Inflammatory macrophage treated with lipopolysaccharide for 4 hours (primary cell): Measurements from ENCODE around the gene PLXNC1.

Source experiments
- DNase-seq: peaks from one replicate; pipeline ENCODE4 v3.0.0-alpha.2; 2020

Gene PLXNC1

DNA sequence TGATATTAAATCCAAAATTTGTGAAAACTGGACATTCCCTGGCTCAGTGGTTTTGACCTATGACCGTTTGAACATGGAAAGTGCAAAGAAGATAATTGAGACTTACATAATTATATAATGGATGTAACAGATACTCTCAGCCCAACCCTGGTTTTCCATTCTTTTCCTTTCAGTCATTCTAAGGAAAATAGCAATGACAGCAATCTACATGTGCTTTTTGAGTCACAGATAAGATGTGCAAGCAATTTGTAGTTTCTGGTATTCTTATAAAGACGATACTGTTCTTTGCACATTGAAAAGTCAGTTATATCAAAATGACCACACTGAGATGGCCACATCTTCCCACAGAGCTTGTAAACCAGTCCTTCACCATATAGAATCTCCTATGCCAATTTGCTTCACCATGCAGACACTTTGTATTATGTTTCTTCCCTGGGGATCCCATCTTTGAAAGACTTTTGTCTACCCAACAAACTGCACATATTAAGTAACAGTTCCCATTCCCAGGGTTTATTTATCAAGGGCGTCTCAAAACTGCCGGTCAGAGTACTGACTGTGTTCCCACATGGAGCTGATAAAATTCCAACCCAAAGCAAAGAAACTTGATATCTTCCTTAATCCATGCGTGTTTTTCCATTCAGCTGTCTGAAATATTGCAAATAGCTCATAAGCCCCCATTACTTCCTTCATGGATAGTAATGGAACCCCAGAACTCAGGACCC is 34.8 kb downstream of the PLXNC1 start:
- no peak for DNase-seq

DNA sequence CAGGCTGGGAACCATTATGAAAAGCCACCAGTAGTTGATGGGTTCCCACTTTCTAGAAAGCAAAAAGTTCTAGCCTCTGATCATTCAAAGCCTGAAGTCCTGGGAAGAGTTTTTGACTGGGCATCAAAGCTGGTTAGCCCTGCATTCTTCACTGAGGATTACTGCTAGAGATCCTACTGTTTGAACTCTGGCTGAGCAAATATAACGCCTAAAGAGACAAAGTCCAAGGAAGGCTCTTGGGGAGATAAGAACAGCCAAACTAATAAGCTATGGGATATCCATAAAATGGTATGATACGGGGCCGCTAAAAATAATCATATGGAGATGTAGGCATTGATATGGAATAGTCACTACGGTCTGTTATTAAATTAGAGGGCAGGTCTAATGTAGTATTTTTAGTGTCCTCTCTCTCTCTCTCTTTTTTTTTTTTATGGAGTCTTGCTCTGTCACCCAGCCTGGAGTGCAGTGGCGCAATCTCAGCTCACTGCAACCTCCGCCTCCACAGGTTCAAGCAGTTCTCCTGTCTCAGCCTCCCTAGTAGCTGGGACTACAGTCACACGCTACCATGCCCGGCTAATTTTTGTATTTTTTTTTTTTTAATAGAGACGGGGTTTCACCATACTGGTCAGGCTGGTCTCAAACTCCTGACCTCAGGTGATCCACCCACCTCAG is 35.5 kb downstream of the PLXNC1 start:
- DNase-seq = no peak

DNA sequence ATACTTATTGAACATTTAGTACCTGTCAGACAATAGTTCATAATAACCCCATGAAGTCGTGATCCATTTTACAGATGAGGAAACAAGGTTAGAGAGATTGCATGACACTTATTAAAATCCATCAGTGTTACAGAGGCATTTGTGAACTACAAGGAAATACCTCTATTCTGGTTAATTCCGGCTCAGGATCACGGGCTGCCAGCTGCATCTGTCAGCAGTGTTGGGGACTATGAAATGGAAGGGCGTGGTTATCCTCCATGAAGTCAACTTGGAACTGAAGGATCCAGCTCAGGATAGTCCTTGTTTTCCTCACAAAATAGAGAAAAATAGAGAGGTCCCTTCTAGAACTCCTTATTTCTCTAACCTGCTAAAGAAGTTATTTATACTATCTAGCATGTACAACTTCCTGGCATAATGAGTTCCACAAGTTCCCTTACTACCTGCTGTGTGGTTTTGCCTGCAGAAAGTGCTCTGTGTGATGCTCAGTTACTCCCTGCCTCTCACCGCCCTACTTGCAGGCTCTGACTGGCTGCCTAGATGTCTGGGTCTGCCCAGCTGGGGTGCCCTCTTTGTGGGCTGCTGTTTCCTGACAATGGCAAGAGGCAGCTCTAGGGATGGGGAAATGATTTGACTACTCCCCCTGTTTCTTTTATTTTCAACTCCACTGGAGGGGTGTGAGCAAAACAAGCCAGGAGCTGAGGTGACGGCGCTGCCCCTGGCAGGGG is 36.8 kb downstream of the PLXNC1 start:
- no peak for DNase-seq

DNA sequence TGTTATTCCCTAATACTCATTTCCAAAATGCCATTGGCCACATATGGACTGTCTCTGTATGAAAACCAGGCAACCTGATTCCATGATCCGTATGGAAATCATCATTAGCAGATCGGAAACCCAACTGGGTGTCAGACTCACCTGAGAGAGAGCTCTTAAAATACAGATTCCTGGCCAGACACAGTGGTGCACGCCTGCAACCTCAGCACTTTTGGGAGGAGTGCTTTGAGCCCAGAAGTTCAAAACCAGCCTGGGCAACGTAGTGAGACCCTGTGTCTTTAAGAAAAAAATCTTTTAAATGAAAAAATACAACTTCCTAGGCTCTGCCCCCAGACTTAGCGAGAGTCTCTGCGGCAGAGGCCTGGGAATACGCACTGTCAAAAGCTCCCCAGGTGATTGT is 37.4 kb downstream of the PLXNC1 start:
- DNase-seq = no peak

DNA sequence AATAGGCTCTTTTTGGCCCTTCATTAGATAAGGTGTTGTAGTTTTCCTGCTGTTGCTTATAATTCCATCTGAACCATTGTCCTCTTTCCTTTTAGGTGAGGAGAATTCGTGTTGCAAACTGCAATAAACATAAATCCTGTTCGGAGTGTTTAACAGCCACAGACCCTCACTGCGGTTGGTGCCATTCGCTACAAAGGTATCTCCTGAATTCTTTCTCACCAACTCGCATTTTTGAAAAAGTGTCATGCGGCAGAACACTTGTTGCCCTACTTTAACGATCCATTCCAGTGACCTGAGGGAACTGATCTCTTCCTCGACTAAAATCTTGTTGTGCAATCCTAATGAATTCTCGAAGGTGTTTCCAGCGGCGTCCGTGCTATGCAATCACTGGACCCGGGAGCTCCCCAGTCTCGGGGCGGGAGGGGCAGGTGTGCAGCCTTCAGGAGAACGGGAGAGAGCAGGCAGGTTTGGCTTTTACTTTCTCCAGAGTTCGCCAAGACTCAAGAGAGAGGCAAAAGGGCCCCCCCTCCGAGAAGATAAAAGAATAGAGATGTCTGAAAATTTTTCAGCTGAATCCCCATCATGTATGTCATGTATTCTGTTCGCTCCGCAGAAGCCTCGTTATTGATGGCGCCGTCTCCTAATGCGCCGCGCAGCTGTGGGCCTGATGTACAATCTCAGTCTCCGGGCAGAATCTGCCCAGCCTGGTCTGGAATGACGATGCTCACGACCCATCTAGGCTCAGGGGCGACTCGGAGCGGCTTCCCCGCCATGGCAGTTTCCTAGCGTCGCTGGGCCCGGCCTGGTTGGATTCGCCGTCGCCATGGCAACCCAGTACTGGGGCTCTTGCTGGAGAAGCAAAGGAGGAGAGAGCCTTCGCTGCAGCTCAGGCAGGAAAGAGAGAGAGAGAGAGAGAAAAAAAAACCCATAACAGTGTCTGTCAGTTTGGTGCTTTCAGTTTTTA is 38.2 kb downstream of the PLXNC1 start:
- DNase-seq = no peak

DNA sequence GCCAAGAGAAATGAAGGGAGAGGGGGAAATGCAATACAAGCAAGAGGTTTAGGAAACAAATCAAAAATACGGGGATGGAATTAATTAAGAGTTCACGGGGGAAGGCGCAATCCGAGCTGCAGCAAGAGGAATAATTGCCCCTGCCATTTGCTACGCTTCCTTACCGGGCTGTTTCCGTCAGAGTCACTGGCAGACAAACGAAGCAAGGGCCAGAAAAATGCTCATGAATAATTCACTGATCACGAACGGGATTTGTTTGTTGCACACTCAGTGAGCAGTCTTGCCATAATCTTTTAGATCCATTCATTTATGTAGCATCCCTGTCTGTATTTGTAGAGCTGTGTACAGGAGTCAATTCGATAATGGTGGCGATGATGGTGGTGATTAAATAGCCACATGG is 39.0 kb downstream of the PLXNC1 start:
- no peak for DNase-seq

DNA sequence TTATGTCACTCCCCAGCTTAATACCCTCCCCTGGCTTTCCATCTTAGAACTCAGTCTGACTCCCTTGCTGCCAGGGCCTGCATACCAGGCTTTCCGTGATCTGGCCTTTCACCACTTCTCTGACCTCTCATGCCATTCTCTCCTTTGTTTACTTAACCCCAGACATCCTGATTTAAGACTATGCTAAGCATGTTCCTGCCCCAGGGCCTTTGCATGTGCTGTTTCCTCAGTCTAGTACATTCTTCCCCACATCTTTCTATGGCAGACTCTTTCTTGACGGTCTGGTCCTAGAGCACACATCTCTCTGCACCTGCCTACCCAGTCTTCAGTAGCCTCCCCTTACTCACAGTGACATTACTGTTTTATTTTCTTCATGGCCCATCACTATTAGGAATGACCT is 42.2 kb downstream of the PLXNC1 start:
- no peak for DNase-seq

DNA sequence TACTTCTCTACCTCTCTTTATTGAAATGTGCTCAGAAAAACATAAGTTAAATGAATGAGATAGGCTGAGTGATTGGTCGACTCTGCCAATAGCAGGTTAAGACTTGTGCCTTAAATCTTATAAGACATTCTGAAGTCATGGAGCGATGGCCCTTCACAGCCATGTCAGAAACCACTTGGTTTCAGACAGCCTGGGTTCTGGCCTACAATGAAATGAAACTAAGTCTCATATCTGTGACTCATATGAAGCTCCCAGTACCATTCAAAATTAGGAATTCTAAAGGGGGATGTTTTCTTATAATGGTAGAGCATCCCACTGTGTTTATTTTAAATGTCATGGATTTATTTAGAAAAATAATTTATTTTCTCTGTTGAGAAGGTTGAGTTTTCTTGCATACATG is 42.6 kb downstream of the PLXNC1 start:
- no peak for DNase-seq

DNA sequence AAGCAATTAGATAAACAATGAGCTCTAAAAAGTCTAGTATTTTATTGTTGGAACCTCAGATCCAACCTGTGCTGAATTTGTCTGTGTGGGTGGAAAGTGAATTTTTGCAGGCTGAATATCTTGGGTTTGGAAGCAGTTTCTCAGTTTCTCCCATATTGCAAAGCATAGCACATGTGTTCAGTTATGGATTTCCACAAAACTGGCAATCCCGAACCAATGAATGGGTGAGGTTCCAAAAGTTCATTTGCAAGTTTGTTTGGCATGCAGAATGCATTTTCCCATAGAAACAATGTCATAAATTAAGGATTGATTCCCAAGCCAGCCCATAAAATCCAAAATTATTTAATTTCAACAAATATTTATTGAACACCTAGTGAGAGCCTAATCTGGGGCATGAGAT is 43.4 kb downstream of the PLXNC1 start:
- DNase-seq = no peak

DNA sequence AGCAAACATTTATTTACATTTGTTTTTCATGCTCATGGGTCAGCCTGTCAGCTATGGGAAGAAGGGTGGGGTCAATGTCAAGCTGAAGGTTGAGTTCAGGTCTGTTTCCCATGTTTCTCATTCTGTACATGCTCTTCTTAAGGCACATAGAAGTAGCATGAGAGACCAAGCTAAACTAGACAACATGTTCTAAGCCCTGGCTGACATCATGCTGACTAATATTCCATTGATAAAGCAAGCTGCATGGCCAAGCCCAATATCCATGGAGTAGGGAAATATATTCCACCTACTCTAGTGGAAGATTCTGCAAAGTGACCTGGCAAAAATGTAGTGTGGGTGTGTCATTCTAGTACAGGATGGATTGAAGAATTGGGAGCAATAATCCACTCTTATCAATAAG is 44.1 kb downstream of the PLXNC1 start:
- no peak for DNase-seq

DNA sequence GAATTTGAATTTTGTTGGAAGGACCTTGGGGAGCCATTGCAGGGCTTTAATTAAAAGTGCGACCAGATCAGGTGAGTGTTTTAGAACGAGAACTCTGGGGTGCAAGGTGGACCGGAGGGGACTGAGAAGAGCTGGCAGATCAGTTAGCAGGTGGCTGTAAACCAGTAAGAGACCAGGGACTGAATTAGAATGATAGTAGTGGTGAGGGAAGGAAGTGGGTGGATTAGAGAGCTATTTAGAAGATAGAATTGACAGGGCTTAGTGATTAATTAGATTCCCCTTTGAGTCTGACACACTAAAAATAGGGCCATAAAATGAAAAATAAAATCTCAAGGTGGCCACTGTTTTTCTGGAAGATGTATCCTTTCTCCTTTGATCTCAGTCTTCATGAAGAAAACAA is 44.8 kb downstream of the PLXNC1 start:
- DNase-seq = no peak

DNA sequence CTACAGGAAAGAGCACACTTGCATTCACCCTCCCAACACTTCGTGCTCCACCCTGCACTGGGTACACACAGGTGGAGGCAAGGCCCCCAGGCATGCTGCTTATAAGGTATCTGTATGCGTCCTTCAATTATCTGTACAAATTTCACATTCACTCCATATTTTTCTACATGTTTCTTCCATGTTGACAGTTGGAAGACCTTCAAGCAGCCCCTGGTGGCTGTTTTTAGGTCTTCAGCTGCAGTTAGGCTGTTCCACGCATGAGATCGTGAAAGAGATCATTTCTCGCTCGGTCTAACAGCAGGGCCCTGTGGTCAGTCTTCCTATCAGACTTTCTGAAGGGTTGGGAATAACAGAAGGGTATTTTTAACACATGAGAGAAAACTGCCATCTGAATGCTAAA is 47.1 kb downstream of the PLXNC1 start:
- peak; percentile 8 for DNase-seq

DNA sequence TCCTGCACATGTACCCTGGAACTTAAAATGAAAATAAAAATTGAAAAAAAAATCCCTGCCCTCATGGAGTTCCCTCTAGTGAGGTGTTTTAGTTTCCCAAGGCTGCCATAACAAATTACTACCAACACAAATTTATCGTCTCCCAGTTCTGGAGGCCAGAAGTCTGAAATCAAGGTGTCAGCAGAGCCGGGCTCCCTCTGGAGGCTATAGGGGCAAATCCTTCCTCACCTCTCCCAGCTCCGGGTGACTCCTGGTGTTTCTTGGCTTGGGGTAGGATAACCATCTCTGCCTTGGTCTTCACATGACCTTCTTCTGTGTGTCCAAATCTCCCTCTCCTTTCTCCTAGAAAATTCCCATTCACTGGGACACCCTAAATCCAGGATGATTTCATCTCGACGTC is 50.1 kb downstream of the PLXNC1 start:
- DNase-seq = no peak

DNA sequence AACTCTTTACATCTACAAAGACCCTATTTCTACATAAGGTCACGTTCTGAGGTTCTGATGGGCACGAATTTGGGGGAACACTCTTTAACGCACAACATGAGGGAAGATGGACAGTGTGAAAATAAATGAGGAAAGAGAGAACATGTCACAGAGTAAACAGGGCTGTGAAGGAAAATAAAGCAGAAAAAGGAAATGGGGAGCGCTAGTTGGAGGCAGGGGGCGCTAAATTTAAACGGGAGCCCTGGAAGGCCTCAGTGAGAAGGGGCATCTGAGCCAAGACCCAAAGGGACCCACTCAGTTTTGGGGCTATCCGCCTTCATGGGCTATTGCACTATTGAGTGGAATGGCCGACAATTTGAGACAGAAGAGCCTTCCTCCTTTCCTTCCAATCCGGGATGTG is 50.5 kb downstream of the PLXNC1 start:
- no peak for DNase-seq

DNA sequence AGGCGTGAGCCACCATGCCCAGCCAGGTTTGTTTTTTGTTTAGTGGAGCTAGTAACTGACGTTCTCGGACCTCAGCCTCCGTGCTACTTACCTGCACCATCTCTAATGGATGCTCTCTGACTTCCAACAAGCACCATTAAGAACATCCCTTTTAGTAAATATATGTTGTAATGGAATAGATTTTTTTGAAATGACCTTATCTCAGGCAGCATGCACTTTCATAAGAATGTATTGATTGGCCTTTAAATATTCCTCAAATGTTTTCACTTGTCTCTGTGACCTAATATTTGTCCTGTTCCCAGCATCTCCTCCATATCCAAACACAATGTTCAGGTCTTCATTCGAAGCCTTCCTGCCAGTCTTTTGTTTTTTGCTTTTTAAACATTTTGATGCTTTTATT is 51.7 kb downstream of the PLXNC1 start:
- DNase-seq = no peak

DNA sequence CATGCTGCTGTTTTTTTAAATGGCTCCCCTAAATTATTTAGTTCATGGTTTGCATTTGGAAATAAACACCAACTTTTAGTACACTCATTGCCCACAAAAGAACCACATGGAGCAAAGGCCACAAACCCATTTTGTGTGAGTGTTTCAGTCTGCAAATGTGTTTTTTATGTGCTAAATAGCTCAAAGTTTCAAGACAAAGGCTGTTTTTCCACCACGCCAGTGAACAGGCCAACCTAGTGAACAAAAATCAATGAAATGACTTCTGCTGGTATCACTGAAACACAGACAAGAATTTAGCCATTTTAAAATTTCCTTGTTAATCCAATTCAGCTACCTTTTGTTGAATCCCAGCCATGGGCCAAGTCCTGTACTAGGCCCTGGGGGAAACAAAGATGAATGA is 52.3 kb downstream of the PLXNC1 start:
- DNase-seq = no peak

DNA sequence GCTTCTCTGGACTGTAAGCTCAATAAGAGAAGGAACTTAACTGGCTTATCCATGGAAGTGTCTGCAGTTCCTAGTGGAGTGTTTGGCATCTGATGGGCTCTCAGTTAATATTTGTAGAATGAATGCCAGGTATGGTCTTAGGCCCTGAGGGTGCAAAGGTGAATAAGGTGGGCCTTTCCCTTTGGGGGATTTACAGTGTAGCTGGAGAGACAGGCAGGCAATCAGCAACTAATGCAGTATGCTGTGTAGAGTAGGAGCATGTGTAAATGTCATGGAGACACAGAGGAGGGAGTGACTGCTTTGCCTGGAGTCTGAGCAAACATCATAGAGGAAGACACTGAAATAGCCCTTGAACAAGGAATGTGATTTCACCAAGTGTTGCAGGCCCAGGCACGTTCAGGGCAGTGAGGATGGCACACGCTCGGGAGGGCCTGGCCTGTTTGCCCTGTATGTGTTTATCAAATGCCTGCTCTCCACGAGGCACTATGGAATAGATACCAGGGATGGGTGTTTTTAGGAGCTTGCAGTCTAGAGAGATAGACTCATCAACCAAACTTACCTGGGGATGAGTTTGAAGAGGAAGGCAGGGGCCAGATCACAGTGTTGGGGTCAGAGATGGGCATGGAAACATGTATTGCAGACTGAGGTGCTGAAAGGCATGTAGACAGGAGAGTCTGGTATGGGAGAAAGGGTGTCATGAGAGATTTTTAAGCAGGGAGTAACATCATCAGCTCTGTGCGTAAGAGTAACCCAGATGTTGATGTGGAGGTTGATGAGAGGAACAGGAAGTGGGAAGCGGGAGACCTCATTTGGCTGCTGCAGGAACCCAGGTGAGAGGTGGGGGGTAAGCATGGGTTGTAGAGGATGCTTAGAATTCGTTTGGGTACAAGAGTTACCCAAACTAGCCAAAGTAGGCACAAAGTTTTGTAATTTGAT is 54.1 kb downstream of the PLXNC1 start:
- no peak for DNase-seq

DNA sequence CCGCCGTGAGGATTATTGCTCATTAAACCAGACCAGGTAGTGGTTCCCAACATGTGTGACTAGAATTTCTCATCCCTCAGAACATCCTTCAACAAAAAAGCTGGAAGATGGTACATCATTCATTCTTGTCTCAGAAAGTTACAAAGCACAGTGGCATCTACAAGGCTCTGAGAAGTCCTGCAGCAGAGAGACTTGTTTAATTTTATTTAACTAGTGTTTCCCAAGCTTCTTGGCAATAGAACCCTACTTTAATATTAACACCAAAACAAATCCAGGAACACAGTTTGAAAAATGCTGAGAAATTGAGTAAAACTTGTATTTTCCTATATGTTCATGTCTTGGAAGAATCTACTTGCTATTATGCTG is 54.8 kb downstream of the PLXNC1 start:
- DNase-seq = no peak

DNA sequence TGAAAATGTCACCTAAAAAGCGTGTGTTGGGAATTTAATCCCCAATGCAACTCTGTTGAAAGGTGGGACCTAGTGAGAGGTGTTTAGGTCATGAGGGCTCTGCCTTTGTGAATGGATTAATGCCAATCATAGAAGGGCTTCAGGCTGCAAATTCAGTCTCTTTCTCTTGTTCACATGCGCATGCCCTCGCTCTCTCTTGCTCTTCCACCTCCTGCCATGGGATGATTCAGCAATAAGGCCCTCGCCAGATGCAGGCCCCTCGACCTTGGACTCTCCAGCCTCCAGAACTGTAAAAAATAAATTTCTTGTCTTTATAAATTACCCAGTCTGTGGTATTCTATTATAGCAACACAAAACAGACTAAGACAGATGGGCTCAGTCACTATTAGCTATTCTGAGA is 55.4 kb downstream of the PLXNC1 start:
- DNase-seq = no peak

DNA sequence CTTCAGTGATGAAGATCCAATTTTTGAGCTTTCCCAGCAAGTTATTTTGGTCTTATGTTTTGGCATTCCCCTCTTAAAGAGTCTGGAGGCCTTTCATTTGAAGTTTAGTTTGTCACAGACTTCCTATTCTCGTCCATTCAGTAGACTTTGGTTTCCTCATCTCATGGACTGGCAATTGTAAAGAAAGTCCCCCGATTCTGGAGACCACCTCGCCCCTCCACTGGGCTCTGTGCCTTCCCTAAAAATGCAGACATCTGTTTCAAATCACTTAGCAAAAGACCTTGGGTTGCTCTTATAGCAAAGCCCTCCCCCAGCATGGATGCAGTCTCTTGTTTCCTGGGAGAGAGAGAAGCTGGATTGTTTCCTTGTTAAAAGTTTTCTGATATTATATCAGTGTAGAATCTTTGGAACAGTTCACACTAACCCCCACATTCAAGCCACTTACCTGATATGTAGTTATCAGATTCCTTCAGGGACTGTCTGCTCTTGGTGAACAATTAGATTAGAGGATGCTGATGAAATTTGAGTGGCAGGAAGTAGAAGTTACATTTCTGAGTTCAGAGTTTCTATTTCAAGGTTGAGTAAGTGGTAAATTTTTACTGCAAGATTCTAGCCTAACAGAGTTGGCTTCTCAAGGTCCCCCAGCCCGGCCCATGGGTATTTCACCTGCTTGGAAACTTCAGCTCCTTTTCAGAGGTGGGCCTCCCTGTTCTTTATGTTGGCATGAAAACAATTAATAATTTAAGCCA is 56.3 kb downstream of the PLXNC1 start:
- peak; percentile 71 for DNase-seq

DNA sequence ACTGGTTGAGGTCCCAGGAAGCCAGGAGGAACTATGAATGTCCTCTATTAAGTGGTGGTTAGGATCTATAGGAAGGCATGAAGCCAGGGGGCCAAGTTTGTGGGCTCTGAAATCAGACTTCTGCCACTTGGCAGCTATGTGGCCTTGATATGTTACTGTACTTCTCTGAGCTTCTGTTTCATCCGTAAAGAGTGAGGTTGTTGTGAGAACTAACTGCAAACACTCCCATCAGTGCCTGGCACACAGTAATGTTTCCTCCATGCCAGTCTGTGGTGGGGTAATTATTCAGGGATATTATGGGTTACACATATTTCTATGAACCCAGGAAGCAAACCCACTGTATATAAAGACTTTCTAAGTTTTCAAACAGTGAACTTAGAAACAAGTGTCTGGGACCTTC is 57.4 kb downstream of the PLXNC1 start:
- DNase-seq = peak; percentile 8
